Osteoblast (primary cell): ENCODE data around the gene GLB1L3. TPM values are rescaled to one million over a fixed set of nuclear protein-coding genes. Genes with fewer than 3 reads are reported as not detected.

Experiments
- DNase-seq: peaks from one replicate; pipeline ENCODE4 v3.0.0; 2011; ENCODE audit warnings: low spot score, mixed read lengths; ENCODE audit not compliant: insufficient read length; ENCODE audit errors: missing footprints
- H2AFZ ChIP-seq: 2 replicates; pipeline ENCODE4 v1.6.0; 2011; ENCODE audit warnings: mild to moderate bottlenecking, low read length
- H3K27ac ChIP-seq: 2 replicates; pipeline ENCODE4 v1.5.1; 2011; ENCODE audit warnings: mild to moderate bottlenecking, low read depth, low read length, moderate library complexity
- H3K27me3 ChIP-seq: 2 replicates; pipeline ENCODE4 v1.6.0; 2012; ENCODE audit warnings: mild to moderate bottlenecking, control low read depth, inconsistent platforms, low read length, moderate library complexity; ENCODE audit not compliant: insufficient read depth
- H3K36me3 ChIP-seq: 2 replicates; pipeline ENCODE4 v1.5.1; 2011; ENCODE audit warnings: mild to moderate bottlenecking, low read length, control low read depth, moderate library complexity; ENCODE audit not compliant: insufficient read depth
- H3K4me1 ChIP-seq: 2 replicates; pipeline ENCODE4 v1.5.1; 2011; ENCODE audit warnings: mild to moderate bottlenecking, low read length, control low read depth, moderate library complexity; ENCODE audit not compliant: insufficient read depth
- H3K4me2 ChIP-seq: 2 replicates; pipeline ENCODE4 v1.6.0; 2011; ENCODE audit warnings: mild to moderate bottlenecking, low read length; ENCODE audit not compliant: insufficient read depth
- H3K4me3 ChIP-seq: fragments of 200-600 bp; sonication (generic); 3 replicates; pipeline ENCODE4 v1.5.1; 2012; ENCODE audit warnings: mild to moderate bottlenecking, low read length, inconsistent platforms; ENCODE audit not compliant: insufficient read depth
- H3K79me2 ChIP-seq: 2 replicates; pipeline ENCODE4 v1.6.0; 2012; ENCODE audit warnings: mild to moderate bottlenecking, low read length, control low read depth, inconsistent platforms; ENCODE audit not compliant: insufficient read depth
- H3K9me3 ChIP-seq: 2 replicates; pipeline ENCODE4 v1.5.1; 2011; ENCODE audit warnings: low read depth, low read length, control low read depth
- H4K20me1 ChIP-seq: 2 replicates; pipeline ENCODE4 v1.6.0; 2012; ENCODE audit warnings: mild to moderate bottlenecking, low read length, control low read depth; ENCODE audit not compliant: insufficient read depth
- total RNA-seq: library from RNA; depleted of rRNA; stranded (reverse); fragments of >200 nt; gene quantifications from 2 replicates; pipeline ENCODE4 v1.2.3, GENCODE V29; 2012
- TF ChIP-seq, protein P1 (sequence below): IDR thresholded peaks from 2 replicates; pipeline ENCODE4 v1.5.1; 2011; ENCODE audit warnings: mild to moderate bottlenecking, low read depth, low read length, moderate library complexity; ENCODE audit errors: extremely low read depth

Gene GLB1L3
- total RNA-seq, 1 donor: not detected

DNA sequence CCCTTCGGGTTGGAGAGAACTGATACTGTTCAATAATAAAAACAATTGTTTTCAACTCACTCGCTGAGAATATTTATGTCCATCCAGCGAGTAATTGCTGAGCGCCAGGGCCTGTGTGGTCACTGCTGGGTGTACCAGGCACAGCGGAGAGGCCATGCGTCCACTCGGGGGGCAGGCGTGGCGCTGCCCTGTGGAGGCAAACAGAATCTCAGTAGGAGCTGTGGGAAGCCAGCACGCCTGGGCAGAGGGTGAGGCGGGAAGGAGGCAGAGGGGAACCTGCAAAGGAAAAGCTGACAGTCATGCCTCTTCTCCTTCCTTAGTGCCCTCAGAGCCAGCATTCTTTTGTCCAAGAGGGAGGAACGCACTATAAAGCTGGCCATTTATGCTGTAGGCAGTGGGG, 11.4 kb downstream of the GLB1L3 start:
- H2AFZ ChIP-seq: no peak overlapping the region
- no peak overlapping the region for H3K4me2 ChIP-seq
- H3K9me3 ChIP-seq: no peaks in the 10 kb centered on the region
- H4K20me1 ChIP-seq: no peaks in the 10 kb centered on the region
- H3K36me3 ChIP-seq: no peaks in the 10 kb centered on the region
- peaks cover 3% of the 10 kb centered on the region for H3K27me3 ChIP-seq
- no peak for DNase-seq
- TF ChIP-seq, protein P1, sequence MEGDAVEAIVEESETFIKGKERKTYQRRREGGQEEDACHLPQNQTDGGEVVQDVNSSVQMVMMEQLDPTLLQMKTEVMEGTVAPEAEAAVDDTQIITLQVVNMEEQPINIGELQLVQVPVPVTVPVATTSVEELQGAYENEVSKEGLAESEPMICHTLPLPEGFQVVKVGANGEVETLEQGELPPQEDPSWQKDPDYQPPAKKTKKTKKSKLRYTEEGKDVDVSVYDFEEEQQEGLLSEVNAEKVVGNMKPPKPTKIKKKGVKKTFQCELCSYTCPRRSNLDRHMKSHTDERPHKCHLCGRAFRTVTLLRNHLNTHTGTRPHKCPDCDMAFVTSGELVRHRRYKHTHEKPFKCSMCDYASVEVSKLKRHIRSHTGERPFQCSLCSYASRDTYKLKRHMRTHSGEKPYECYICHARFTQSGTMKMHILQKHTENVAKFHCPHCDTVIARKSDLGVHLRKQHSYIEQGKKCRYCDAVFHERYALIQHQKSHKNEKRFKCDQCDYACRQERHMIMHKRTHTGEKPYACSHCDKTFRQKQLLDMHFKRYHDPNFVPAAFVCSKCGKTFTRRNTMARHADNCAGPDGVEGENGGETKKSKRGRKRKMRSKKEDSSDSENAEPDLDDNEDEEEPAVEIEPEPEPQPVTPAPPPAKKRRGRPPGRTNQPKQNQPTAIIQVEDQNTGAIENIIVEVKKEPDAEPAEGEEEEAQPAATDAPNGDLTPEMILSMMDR: no peak
- no peak overlapping the region for H3K4me3 ChIP-seq
- no peaks in the 10 kb centered on the region for H3K79me2 ChIP-seq
- H3K4me1 ChIP-seq: no peaks in the 10 kb centered on the region
- no peak overlapping the region for H3K27ac ChIP-seq

DNA sequence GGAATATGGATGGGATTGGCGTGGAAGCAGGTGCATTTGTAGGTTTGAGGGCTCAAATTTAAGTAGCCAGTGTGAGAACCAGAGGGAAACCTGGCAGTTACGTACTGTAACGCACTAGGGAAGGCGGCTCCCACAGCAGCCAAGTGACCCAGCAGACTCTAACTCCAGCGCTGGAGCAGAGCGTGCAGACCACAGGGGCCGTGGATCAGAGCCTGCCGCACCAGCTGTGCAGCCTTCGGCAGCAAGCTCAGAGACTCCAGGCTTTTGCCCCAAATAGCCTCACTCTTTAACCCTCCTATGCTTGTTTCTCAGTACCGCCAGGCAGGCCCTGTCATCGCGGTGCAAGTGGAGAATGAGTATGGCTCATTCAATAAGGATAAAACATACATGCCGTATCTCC, 12.3 kb downstream of the GLB1L3 start:
- Histone ChIP-seq H3K4me3 (no peak overlapping the region), H2AFZ (no peak overlapping the region), H4K20me1 (no peaks in the 10 kb centered on the region), H3K27me3 (peaks cover 3% of the 10 kb centered on the region), H3K36me3 (no peaks in the 10 kb centered on the region), H3K9me3 (no peaks in the 10 kb centered on the region), H3K4me2 (no peak overlapping the region), H3K27ac (no peak overlapping the region), H3K79me2 (no peaks in the 10 kb centered on the region), H3K4me1 (no peaks in the 10 kb centered on the region)
- TF ChIP-seq, protein P1: no peak
- DNase-seq: no peak

DNA sequence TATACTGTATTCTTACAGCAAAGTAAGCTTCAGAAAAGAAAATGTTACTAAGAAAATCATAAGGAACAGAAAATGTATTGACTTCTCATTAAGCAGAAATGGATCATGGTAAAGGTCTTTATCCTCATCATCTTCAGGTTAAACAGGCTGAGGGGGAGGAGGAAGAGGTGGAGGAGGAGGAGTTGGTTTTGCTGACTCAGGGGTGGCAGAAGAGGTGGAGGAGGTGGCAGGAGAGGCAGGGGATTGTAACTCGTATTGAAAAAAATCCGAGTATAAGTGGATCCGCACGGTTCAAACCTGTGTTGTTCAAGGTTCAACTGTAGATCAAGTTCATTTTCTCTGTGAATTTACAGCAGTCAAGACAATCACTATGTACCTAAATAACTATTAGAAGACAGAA, 13.0 kb downstream of the GLB1L3 start:
- Histone ChIP-seq H3K9me3 (no peaks in the 10 kb centered on the region), H3K79me2 (no peaks in the 10 kb centered on the region), H3K27me3 (no peaks in the 10 kb centered on the region), H2AFZ (no peak overlapping the region), H3K4me3 (no peak overlapping the region), H3K4me1 (no peaks in the 10 kb centered on the region), H3K27ac (no peak overlapping the region), H4K20me1 (no peaks in the 10 kb centered on the region), H3K4me2 (no peak overlapping the region), H3K36me3 (no peaks in the 10 kb centered on the region)
- TF ChIP-seq, protein P1: no peak
- no peak for DNase-seq

DNA sequence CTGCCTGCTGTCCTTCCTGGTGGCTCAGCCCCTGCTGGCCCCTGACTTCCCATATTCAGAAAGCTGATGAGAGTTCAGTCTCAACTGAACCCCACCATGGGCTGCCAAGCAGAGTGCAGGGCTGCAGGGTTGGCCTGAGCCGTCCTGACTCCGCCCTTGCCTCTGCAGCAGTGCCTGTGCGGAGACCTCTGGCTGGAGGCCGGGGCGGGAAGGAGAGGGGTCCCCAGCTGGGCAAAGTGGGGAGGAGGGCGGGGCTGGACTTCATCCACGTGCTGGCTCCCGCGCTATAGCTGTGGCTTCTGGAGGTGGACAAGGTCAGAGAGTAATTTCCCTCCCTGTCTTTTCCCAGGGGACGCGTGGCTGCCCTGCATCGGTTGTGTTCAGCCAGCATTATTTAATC, 13.6 kb downstream of the GLB1L3 start:
- H3K4me2 ChIP-seq: no peak overlapping the region
- no peaks in the 10 kb centered on the region for H3K36me3 ChIP-seq
- H3K9me3 ChIP-seq: no peaks in the 10 kb centered on the region
- no peaks in the 10 kb centered on the region for H3K27me3 ChIP-seq
- no peaks in the 10 kb centered on the region for H3K4me1 ChIP-seq
- no peaks in the 10 kb centered on the region for H4K20me1 ChIP-seq
- no peak overlapping the region for H3K27ac ChIP-seq
- H3K79me2 ChIP-seq: no peaks in the 10 kb centered on the region
- no peak overlapping the region for H3K4me3 ChIP-seq
- no peak for DNase-seq
- no peak overlapping the region for H2AFZ ChIP-seq
- TF ChIP-seq, protein P1: no peak
